NK-92 (cell line): Measurements from ENCODE around the gene RNASE1.
"Not testable (repeated sequence)": the region's sequence is repeated elsewhere in the genome, so short reads cannot be mapped to it uniquely, and the experiment has no call there.

ENCODE experiments used
- DNase-seq: peaks from one replicate; lab custom pipeline; 2025; ENCODE audit not compliant: unreplicated experiment; lab: John Stamatoyannopoulos, UW

Gene RNASE1

GRCh38 chr14:20802341-20803084, at the start of gene RNASE1:
RNASE1 (minus strand) TSS chr14:20802844; CDS start chr14:20802068, 776 bp downstream.
- DNase-seq = no peak

- DNase-seq = no peak
Observed at GRCh38 chr14:20848955-20849570, 46.4 kb upstream of the RNASE1 start.

- DNase-seq = no peak
Observed at GRCh38 chr14:20848316-20848954, 45.8 kb upstream of the RNASE1 start.

GRCh38 chr14:20846560-20846959, 43.9 kb upstream of the RNASE1 start:
- DNase-seq = no peak

- DNase-seq = no peak
Observed at GRCh38 chr14:20841096-20841495, 38.5 kb upstream of the RNASE1 start.

- DNase-seq = no peak
Observed at GRCh38 chr14:20837831-20838230, 35.2 kb upstream of the RNASE1 start.

- DNase-seq = no peak
Observed at GRCh38 chr14:20836668-20837338, 34.2 kb upstream of the RNASE1 start.

GRCh38 chr14:20834899-20835298, 32.3 kb upstream of the RNASE1 start:
- DNase-seq = no peak

GRCh38 chr14:20830831-20831230, 28.2 kb upstream of the RNASE1 start:
- DNase-seq = no peak

- not testable (repeated sequence) for DNase-seq
Observed at GRCh38 chr14:20828024-20828694, 25.5 kb upstream of the RNASE1 start.

GRCh38 chr14:20827326-20827725, 24.7 kb upstream of the RNASE1 start:
- DNase-seq = no peak

- not testable (repeated sequence) for DNase-seq
Observed at GRCh38 chr14:20826666-20827065, 24.0 kb upstream of the RNASE1 start.

GRCh38 chr14:20823859-20824258, 21.2 kb upstream of the RNASE1 start:
- no peak for DNase-seq

GRCh38 chr14:20821521-20822108, 19.0 kb upstream of the RNASE1 start:
- DNase-seq = not testable (repeated sequence)

GRCh38 chr14:20820063-20820904, 17.6 kb upstream of the RNASE1 start:
- DNase-seq = no peak

GRCh38 chr14:20818861-20819260, 16.2 kb upstream of the RNASE1 start:
- DNase-seq = no peak

- not testable (repeated sequence) for DNase-seq
Observed at GRCh38 chr14:20815946-20816345, 13.3 kb upstream of the RNASE1 start.

- DNase-seq = no peak
Observed at GRCh38 chr14:20811986-20812975, 9.6 kb upstream of the RNASE1 start.

- no peak for DNase-seq
Observed at GRCh38 chr14:20809917-20810316, 7.3 kb upstream of the RNASE1 start.
